GM23248 (cell line): ENCODE results near the gene EPS8L1. TPM values are rescaled to one million over a fixed set of nuclear protein-coding genes. Genes with fewer than 3 reads are reported as not detected.

ENCODE experiments used
- DNase-seq: peaks from one replicate; pipeline ENCODE4 v3.0.0-alpha.2; 2015
- H2AFZ ChIP-seq: fragments of 200-600 bp; sonication (generic); 2 replicates; pipeline ENCODE4 v1.6.1; 2016; ENCODE audit warnings: antibody characterized with exemption
- H3F3A ChIP-seq: fragments of 200-600 bp; sonication (generic); 2 replicates; pipeline ENCODE4 v1.6.1; 2016; ENCODE audit warnings: mild to moderate bottlenecking, antibody characterized with exemption, mixed run types; ENCODE audit not compliant: insufficient read depth
- H3K27ac ChIP-seq: fragments of 200-600 bp; sonication (generic); 2 replicates; pipeline ENCODE4 v1.5.1; 2016; ENCODE audit warnings: mild to moderate bottlenecking
- H3K27me3 ChIP-seq: fragments of 200-600 bp; sonication (generic); replicated peaks from 2 replicates; pipeline ENCODE4 v1.6.1; 2016; ENCODE audit warnings: mild to moderate bottlenecking; ENCODE audit not compliant: insufficient read depth
- H3K36me3 ChIP-seq: fragments of 200-600 bp; sonication (generic); 2 replicates; pipeline ENCODE4 v1.6.1; 2016; ENCODE audit warnings: low read depth, mild to moderate bottlenecking
- H3K4me1 ChIP-seq: fragments of 200-600 bp; sonication (generic); 2 replicates; pipeline ENCODE4 v1.6.1; 2016; ENCODE audit warnings: mild to moderate bottlenecking; ENCODE audit not compliant: insufficient read depth
- H3K4me2 ChIP-seq: fragments of 200-600 bp; sonication (generic); one replicate; pipeline ENCODE4 v1.6.1; 2016; ENCODE audit warnings: mild to moderate bottlenecking; ENCODE audit not compliant: unreplicated experiment
- H3K4me3 ChIP-seq: fragments of 200-600 bp; sonication (generic); 2 replicates; pipeline ENCODE4 v1.5.1; 2016; ENCODE audit warnings: mild to moderate bottlenecking
- H3K79me2 ChIP-seq: fragments of 200-600 bp; sonication (generic); 2 replicates; pipeline ENCODE4 v1.6.1; 2016; ENCODE audit warnings: mild to moderate bottlenecking; ENCODE audit not compliant: insufficient read depth
- H3K9ac ChIP-seq: fragments of 200-600 bp; sonication (generic); 2 replicates; pipeline ENCODE4 v1.6.1; 2016; ENCODE audit warnings: mild to moderate bottlenecking
- H3K9me2 ChIP-seq: fragments of 200-600 bp; sonication (generic); 2 replicates; pipeline ENCODE4 v1.6.1; 2016; ENCODE audit warnings: mixed run types, mild to moderate bottlenecking, moderate library complexity; ENCODE audit not compliant: insufficient read depth
- H3K9me3 ChIP-seq: fragments of 200-600 bp; sonication (generic); one replicate; pipeline ENCODE4 v1.6.1; 2017; ENCODE audit warnings: low read depth
- H4K20me1 ChIP-seq: fragments of 200-600 bp; sonication (generic); 2 replicates; pipeline ENCODE4 v1.6.0; 2016; ENCODE audit not compliant: insufficient read depth
- EZH2 ChIP-seq: fragments of 200-600 bp; sonication (generic); IDR thresholded peaks from 2 replicates; pipeline ENCODE4 v1.6.1; 2018; ENCODE audit warnings: antibody characterized with exemption, mild to moderate bottlenecking; ENCODE audit not compliant: insufficient read depth, poor library complexity, severe bottlenecking
- EZH2phosphoT487 ChIP-seq: fragments of 200-600 bp; sonication (generic); IDR thresholded peaks from 2 replicates; pipeline ENCODE4 v1.6.1; 2018; ENCODE audit warnings: antibody characterized with exemption, moderate library complexity, mild to moderate bottlenecking, low read depth; ENCODE audit not compliant: insufficient read depth
- WGBS, 2 experiments: methylation state at CpG; one replicate each; pipeline ENCODE4 v1.1.6; 2015 to 2017; ENCODE audit warnings: low lambda C conversion rate in 2 of 2, low coverage in 1 of 2; ENCODE audit errors: missing lambda C conversion rate in 2 of 2; 5-methylcytosine and 5-hydroxymethylcytosine counted together
- in situ Hi-C: fragments of 300-500 bp; cut with MboI; formaldehyde crosslinking; loops from 2 replicates; pipeline ENCODE4 v1.15.0; 2020
- polyA plus RNA-seq: library from polyadenylated mRNA; unstranded; fragments of >200 nt; fragmentation: Nextera tagmentation; extraction: Ambion mirVana; gene quantifications from 2 replicates; pipeline ENCODE4 v1.2.1, GENCODE V29; 2016
- total RNA-seq: library from RNA; depleted of rRNA; stranded (reverse); fragments of >200 nt; shearing (Covaris generic); gene quantifications from 2 replicates; pipeline ENCODE4 v1.2.3, GENCODE V29; 2014

Gene EPS8L1
- total and polyA plus RNA-seq, 2 experiments from 2014 or later: 0.76 to 1.1 TPM

DNA sequence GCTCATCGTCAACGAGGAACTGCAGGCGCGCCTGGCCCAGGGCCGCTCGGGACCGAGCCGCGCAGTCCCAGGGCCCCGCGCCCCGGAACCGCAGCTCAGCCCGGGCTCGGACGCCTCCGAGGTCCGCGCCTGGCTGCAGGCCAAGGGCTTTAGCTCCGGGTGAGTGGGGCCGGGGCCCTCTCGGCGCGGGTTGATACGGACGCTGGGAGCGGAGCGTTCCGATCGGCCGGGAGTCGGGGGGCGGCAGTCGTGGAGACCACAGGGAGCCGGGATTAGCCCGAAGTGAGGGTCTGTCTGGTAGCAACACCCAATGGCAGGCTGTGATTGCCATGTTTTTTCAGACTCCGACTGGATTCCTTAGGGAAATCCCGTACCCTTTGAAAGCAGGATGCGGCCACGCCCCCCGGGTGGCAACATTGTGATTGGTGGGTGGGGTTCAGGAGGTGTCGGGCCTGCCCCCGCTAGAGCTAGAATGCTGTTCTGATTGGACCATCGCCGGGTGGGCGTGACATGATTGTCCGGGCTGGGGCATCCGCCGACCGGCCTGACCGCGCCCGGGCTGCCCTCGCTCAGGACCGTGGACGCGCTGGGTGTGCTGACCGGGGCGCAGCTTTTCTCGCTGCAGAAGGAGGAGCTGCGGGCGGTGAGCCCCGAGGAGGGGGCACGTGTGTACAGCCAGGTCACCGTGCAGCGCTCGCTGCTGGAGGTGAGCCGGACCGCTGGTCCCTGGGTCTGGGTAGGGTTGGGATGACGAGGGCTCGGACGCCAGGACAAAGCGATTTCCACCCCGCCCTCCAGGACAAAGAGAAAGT lies 11.3 kb downstream of the EPS8L1 start:
- H3K27ac ChIP-seq: no peak overlapping the region
- H3F3A ChIP-seq: 0 out of 2 replicates have a peak, but pooled peaks cover 7% of the 10 kb centered on the region
- in situ Hi-C loops: no loop called here
- H3K4me3 ChIP-seq: peak overlapping the region; percentile 72
- 0 out of 2 replicates have a peak, but pooled peaks have one; percentile 29 for TF ChIP-seq EZH2phosphoT487
- peak; percentile 24 for TF ChIP-seq EZH2
- H3K4me1 ChIP-seq: peaks cover 6% of the 10 kb centered on the region; the same call in 1 of the 2 replicates
- no peaks in the 10 kb centered on the region for H3K9me2 ChIP-seq
- H3K4me2 ChIP-seq: peak overlapping the region; percentile 89
- H3K9ac ChIP-seq: peak overlapping the region; percentile 40; the same call in 1 of the 2 replicates
- WGBS, 2 experiments: 1% methylated on average over 68 to 71 of the region's 74 CpGs
- H3K9me3 ChIP-seq: no peaks in the 10 kb centered on the region
- H3K27me3 ChIP-seq: peaks cover 46% of the 10 kb centered on the region
- no peaks in the 10 kb centered on the region for H4K20me1 ChIP-seq
- DNase-seq: peak; percentile 97
- no peaks in the 10 kb centered on the region for H3K79me2 ChIP-seq
- H3K36me3 ChIP-seq: peaks cover 8% of the 10 kb centered on the region; the same call in 1 of the 2 replicates
- peak overlapping the region; percentile 46 for H2AFZ ChIP-seq

DNA sequence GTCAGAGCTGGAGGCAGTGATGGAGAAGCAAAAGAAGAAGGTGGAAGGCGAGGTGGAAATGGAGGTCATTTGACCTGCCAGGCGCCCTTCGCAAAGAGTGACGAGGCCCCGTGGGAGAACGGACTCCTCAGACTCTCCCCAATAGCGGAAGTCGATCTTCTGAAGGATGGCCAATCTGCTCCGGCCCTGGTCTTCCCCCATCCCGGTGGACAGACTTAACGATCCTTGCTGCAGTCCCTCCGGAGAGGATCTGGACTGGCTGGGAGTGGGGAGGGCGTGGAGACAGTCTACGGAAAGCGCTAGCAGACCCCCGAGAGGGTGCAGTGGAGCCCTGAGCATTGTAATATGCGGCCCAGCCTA lies 11.9 kb downstream of the EPS8L1 start:
- peak overlapping the region; percentile 46; the same call in 1 of the 2 replicates for H2AFZ ChIP-seq
- WGBS, 2 experiments: 10 to 14% methylated on average over 17 of the region's 17 CpGs
- in situ Hi-C loops: no loop called here

DNA sequence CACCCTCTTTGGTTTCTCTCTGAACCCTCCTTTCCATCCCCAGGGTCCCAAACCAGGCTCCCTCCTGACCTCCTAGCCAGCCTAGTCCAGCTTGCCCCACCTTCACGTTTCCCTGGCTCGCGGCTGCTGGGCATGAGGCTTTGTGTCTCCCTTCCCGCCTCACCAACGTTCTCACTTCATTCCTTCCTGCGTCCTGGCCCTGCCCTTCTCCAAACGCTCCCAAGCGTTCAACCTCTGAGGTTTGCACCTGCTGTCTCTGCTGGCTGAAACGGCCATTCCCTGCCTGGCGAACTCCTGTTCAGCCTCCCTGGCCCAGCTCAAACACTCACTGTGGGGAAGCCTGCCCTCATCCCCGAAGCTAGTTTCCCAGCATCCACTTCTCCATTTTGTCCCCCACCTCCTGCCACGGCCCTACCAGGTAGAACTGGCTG lies 12.4 kb downstream of the EPS8L1 start:
- H4K20me1 ChIP-seq: no peaks in the 10 kb centered on the region
- DNase-seq: no peak
- H3K4me3 ChIP-seq: no peak overlapping the region; the same call in 1 of the 2 replicates
- H2AFZ ChIP-seq: no peak overlapping the region
- peaks cover 6% of the 10 kb centered on the region; the same call in 1 of the 2 replicates for H3K4me1 ChIP-seq
- H3K79me2 ChIP-seq: no peaks in the 10 kb centered on the region
- no peak for TF ChIP-seq EZH2
- TF ChIP-seq EZH2phosphoT487: no peak
- H3K4me2 ChIP-seq: no peak overlapping the region
- in situ Hi-C loops: no loop called here
- no peaks in the 10 kb centered on the region for H3K9me2 ChIP-seq
- no peak overlapping the region for H3K9ac ChIP-seq
- 52 to 54% methylated on average over 12 of the region's 12 CpGs for WGBS, 2 experiments
- no peaks in the 10 kb centered on the region for H3K9me3 ChIP-seq
- peaks cover 35% of the 10 kb centered on the region for H3K27me3 ChIP-seq
- no peak overlapping the region for H3K27ac ChIP-seq
- H3F3A ChIP-seq: 0 out of 2 replicates have a peak, but pooled peaks cover 7% of the 10 kb centered on the region
- peaks cover 8% of the 10 kb centered on the region; the same call in 1 of the 2 replicates for H3K36me3 ChIP-seq

More for the DNA sequence above, 11.9 kb downstream of the EPS8L1 start:
- Histone ChIP-seq H3F3A (0 out of 2 replicates have a peak, but pooled peaks cover 7% of the 10 kb centered on the region), H4K20me1 (no peaks in the 10 kb centered on the region), H3K9me2 (no peaks in the 10 kb centered on the region), H3K4me3 (peak overlapping the region; percentile 72), H3K9me3 (no peaks in the 10 kb centered on the region), H3K9ac (peak overlapping the region; percentile 36; the same call in 1 of the 2 replicates), H3K4me1 (peaks cover 6% of the 10 kb centered on the region; the same call in 1 of the 2 replicates), H3K27me3 (peaks cover 40% of the 10 kb centered on the region), H3K27ac (no peak overlapping the region), H3K79me2 (no peaks in the 10 kb centered on the region), H3K4me2 (peak overlapping the region; percentile 89), H3K36me3 (peaks cover 8% of the 10 kb centered on the region; the same call in 1 of the 2 replicates)
- TF ChIP-seq EZH2 (no peak), EZH2phosphoT487 (no peak)
- peak; percentile 56 for DNase-seq

DNA sequence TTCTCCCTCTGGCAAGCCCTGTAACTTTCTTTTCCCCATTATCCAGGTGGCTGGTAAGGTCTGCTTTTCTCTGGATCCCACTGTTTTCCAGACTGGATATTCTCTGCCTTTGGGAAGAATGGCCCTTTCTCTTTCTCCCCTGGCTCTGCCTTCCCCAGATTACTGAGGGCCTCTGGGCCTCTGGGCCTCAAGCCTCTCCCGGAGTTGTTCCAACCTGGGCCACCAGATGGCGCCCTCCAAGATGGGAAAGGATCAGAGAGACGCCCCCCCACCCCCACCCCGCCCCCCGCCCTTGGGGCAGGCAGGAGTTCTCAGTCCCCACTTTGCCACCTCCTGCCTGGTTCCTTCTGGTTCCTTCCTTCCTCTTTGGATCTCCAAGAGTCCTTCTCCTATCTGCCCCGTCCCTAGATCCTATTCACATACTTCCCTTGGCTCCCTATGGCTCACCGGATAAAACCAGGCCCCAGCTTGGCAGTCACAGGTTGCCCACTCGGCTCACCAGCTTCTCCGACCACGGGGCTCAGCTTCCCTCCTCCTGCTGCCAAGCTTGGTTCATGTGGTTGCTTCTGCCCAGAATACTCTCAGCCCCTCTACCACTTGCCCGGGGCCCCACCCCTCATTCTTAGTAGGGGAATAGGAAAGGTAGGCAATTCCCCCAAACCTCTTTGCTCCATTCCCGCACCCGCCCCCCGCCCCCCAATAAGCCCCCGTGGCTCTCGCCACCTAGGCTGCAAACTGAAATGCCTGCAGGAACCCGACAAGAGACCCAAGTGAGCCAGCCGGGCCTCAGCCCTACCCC lies 13.1 kb downstream of the EPS8L1 start:
- 46 to 62% methylated on average over 11 to 17 of the region's 18 CpGs for WGBS, 2 experiments
- peak; percentile 63 for DNase-seq
- H3K27me3 ChIP-seq: peaks cover 28% of the 10 kb centered on the region
- no peak overlapping the region for H3K27ac ChIP-seq
- no peak overlapping the region for H3K4me3 ChIP-seq
- H3K4me2 ChIP-seq: no peak overlapping the region
- H3F3A ChIP-seq: 0 out of 2 replicates have a peak, but pooled peaks cover 7% of the 10 kb centered on the region
- no peak overlapping the region for H3K9ac ChIP-seq
- H3K9me2 ChIP-seq: no peaks in the 10 kb centered on the region
- TF ChIP-seq EZH2 (no peak), EZH2phosphoT487 (no peak)
- H3K79me2 ChIP-seq: no peaks in the 10 kb centered on the region
- peaks cover 6% of the 10 kb centered on the region; the same call in 1 of the 2 replicates for H3K4me1 ChIP-seq
- peaks cover 8% of the 10 kb centered on the region; the same call in 1 of the 2 replicates for H3K36me3 ChIP-seq
- H3K9me3 ChIP-seq: no peaks in the 10 kb centered on the region
- in situ Hi-C loops: no loop called here
- H4K20me1 ChIP-seq: no peaks in the 10 kb centered on the region
- H2AFZ ChIP-seq: no peak overlapping the region
